GM18951 (cell line): ENCODE measurements around the gene BLVRB.
A peak's percentile ranks its signal among the peaks of the same experiment; 100 is the strongest.
"Not testable (repeated sequence)": the region's sequence is repeated elsewhere in the genome, so short reads cannot be mapped to it uniquely, and the experiment has no call there.

Experiments
- POLR2A ChIP-seq: IDR thresholded peaks from 4 replicates; pipeline ENCODE4 v1.6.1; 2011; ENCODE audit warnings: mild to moderate bottlenecking; ENCODE audit not compliant: insufficient read length, insufficient read depth; ENCODE audit errors: extremely low read depth
- in situ Hi-C: fragments of 300-500 bp; cut with MboI; formaldehyde crosslinking; loops from one replicate; pipeline ENCODE4 v1.12.0; 2022; ENCODE audit warnings: low sequenced_read_pairs, mixed read lengths, inconsistent platforms; ENCODE audit not compliant: unreplicated experiment

BLVRB gene

DNA sequence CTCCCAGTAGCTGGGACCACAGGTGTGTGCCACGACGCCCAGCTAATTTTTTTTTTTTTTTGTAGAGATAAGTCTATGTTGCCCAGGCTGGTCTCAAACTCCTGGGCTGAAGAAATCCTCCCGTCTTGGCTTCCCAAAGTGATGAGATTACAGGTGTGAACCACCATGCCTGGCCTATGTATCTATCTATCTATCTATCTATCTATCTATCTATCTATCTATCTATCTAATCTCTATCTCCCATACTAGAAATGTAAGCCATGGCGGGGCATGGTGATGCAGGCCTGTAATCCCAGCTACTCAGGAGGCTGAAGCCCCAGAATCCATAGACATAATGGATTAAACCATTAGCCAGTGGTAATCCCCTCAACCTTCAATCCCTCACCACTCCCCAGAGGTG is 14.9 kb downstream of the BLVRB start:
- in situ Hi-C loops, result no loop called here
- TF ChIP-seq POLR2A, result no peak

DNA sequence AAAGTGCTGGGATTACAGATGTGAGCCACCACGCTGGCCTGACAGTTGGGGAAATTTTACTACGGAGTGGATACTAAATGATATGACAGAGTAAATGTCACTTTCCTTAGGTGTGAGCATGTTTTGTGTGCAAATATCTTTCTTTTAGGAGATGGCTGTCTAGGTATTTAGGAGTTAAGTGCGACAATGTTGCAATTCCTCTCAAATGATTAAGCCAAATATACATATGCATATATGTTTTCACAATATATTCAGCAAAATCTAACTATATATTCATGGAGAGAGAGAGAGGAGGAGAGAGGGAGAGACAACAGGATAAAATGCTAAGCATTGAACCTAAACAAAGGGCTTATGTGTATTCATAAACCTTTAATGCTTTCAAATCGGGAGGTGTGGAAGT is 16.0 kb downstream of the BLVRB start:
- TF ChIP-seq POLR2A, result no peak
- in situ Hi-C loops, result no loop called here

DNA sequence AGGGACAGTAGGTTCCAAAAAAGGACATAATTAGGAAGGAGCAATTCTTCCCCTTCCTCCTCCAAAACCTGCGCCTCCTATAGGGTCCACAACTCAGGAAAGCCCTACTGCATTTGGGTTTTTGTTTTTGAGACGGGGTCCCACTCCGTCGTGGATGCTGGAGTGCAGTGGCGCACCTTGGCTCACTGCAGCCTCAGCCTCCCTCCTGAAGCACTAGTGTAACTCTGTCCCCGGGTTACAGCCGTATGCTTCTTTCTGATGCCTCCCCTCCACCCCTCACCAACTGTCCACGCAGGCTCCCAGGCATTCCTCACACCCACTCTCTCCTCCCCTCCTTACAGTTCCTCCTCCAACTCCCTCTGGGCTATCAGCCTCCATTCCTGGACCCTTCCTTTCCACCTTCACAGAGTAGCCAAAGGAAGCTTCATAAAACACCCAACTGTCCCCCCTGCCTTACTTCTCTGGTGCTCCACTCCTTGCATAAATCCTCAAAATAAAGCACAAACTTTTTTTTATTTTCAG is 19.2 kb downstream of the BLVRB start:
- in situ Hi-C loops, result no loop called here
- no peak for TF ChIP-seq POLR2A

DNA sequence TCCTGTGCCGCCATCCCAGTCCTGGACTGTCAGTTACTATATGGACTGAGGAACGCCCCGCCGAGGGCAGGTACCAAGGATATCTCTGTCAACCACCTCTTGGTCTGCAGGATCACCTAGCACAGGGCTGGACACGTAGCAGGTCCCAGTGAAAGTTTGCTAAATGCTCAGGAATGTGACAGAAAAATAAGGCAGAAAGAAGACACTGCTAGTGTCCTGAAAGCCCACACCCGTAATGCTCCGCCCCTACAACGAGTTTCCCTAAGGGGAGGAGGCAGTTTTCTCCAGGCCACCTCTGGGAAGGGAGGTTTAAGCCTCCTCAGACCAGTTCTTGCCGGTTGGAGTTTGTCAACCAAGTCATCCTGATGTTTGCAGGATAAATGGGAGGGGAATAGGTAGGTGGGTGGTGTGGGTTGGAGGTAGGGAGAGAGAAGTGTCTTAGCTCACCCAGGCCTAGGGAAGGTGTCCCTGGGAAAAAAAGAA is 19.7 kb downstream of the BLVRB start:
- in situ Hi-C loops, result no loop called here
- no peak for TF ChIP-seq POLR2A

- in situ Hi-C loops, result no loop called here
Observed at GRCh38 chr19:40444825-40445312, 20.7 kb downstream of the BLVRB start.

DNA sequence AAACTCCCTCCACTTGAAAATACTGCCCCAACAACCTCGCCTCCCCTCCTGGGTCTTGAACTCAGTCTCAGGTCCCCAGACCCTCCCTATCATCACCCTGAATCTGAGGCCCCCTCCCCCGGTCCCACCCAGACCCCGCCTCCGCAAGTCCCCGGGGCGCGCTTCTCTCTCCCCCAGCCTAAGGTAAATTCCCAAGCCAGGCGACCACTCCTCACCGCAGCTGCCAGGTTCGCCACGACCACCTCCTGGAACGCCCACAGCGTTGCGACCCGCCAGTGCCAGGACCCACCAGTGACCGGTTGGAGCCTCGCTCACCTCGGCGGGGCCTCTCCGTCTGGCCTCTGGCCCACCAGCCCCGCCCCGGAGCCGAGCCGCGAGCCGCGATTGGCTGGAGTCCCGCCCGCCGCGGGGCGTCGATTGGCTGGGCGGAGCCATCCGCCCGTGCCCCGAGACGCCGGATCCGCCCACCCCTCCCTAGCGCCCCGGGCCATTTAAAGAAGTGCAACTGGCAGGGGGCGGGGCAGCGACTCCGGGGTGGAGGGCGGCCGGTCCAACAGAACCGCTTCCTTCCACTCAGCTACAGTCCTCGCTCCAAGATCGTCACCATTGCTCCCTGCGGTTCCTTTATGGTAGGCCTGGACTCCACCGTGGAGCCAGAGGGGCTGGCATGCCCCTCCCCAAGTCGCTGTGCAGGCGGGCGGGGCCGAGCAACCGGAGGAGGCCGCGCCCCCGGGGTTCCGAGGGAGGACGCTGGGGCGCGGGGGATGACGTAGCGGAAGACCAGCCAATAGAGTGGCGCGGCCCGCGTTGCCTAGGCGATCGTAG is 21.3 kb downstream of the BLVRB start, which contains the start of gene SERTAD3:
Gene SERTAD3 (minus strand): TSS at position 336 of the 825 bp plus-strand sequence. CDS start 2,255 bp downstream, outside the sequence.
- TF ChIP-seq POLR2A, result peak; percentile 92
- in situ Hi-C loops, result no loop called here

More at GRCh38 chr19:40444825-40445312, 20.7 kb downstream of the BLVRB start:
- TF ChIP-seq POLR2A, result no peak

- TF ChIP-seq POLR2A, result peak; percentile 50
- in situ Hi-C loops, result no loop called here
Observed at GRCh38 chr19:40443131-40443999, 22.2 kb downstream of the BLVRB start.

- TF ChIP-seq POLR2A, result no peak
- in situ Hi-C loops, result no loop called here
Observed at GRCh38 chr19:40442328-40443130, 23.0 kb downstream of the BLVRB start.

GRCh38 chr19:40441719-40442253 is 23.8 kb downstream of the BLVRB start:
- TF ChIP-seq POLR2A, result no peak
- in situ Hi-C loops, result no loop called here

DNA sequence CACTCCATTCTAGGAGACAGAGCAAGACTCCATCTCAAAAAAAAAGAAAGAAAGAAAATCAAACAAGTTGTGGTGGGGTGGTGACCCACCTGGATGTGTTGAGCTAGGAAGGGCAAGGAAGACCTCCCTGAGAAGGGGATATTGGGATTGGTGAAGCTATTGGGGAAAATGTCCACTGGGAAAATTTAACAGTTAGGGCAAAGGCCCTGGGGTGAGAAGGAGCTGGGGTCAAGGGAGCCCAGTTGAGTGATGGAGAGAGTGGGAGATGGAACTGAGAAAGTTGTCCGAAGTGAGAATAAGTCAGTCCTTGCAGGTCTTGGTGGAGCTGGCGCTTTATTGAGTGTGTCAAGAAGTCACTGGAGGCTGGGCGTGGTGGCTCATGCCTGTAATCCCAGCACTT is 27.3 kb downstream of the BLVRB start:
- in situ Hi-C loops, result no loop called here
- TF ChIP-seq POLR2A, result no peak

GRCh38 chr19:40433391-40434216 is 31.9 kb downstream of the BLVRB start:
- in situ Hi-C loops, result no loop called here
- peak; percentile 62 for TF ChIP-seq POLR2A

GRCh38 chr19:40432760-40433159 is 32.8 kb downstream of the BLVRB start:
- in situ Hi-C loops, result not testable (repeated sequence)
